NCI-H187 treated with DMSO at 0.1 percent for 48 hours (cell line): Measurements from ENCODE around the gene PRMT7.

Experiments
- DNase-seq: peaks from one replicate; lab custom pipeline; 2025; lab: John Stamatoyannopoulos, UW

The PRMT7 gene

GRCh38 chr16:68396481-68396880 lies 85.7 kb downstream of the PRMT7 start:
- no peak for DNase-seq

- no peak for DNase-seq
Measured at GRCh38 chr16:68397710-68398201, 86.9 kb downstream of the PRMT7 start.

DNA sequence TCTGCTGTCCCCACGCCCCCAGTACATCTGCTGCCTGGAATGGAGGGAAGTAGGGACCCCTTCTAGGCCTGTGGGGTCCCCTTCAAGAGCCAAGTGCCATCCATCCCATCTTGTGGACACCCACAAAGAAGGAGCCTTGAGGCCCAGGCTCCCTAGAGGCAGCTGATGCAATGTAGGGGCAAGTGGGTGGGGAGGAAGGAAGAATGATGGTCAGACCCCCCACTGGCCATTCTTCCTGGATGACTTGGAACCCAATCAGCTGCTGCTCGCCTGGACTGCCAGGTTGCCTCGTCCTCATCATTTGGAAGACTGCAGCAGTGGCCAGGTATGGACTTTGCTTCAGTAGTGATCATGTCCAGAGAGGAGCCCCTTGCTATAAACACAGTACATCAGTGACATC lies 88.6 kb downstream of the PRMT7 start:
- no peak for DNase-seq

- DNase-seq = no peak
Measured at GRCh38 chr16:68400083-68400923, 89.5 kb downstream of the PRMT7 start.

GRCh38 chr16:68400924-68401460 lies 90.2 kb downstream of the PRMT7 start:
- DNase-seq = no peak

DNA sequence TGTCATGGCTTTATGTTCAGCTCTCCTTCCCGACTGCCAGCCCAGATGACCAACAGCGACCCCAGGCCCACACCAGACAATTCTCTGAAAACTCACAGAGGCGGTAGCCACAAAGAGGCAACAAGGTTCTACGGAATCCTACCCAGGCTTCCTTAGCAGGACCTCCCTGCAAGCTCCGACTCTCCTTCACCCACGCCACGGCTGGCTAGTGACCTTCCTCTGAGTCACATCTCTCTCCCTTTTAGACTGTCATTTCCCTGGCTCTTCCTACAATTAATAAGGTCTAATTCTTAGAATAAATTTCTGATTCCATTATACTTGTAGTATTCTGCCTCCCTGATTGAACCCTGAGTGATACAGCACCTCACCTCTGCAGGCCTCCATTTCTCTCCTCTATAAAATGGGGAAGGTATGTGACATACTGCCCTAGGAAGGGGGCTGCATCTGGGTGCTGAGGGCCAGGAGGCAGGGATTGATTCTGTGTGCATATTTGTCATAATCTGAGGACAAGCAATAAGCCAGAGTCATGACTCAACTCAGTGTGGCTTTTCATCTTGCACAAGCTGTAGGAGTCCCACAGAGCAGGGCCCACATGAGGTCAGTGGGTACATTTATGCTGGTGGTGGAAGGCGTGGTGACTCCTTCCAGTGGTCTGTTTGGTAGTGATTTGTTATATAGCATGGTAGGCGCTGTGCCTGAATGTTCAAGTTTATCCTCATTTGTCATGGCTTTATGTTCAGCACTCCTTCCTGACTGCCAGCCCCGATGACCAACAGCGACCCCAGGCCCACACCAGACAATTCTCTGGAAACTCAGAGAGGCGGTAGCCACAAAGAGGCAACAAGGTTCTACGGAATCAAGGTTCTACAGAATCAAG lies 91.3 kb downstream of the PRMT7 start:
- DNase-seq = no peak

DNA sequence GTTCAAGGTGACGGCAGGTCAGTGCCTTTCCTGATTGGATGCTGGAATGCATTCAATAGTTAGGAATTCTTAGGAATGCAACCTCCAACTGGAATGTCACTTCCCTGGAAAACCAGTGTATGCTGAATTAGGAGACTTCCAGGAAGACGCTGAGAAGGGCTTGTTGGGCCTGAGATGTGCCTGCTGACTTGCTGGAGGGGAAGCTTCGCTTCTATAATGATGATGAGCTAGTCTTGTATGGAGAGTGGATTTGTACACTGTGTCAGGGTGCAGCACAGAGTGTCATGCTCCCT lies 91.9 kb downstream of the PRMT7 start:
- no peak for DNase-seq

- no peak for DNase-seq
Measured at GRCh38 chr16:68403177-68403576, 92.4 kb downstream of the PRMT7 start.

- no peak for DNase-seq
Measured at GRCh38 chr16:68403704-68404103, 92.9 kb downstream of the PRMT7 start.

- DNase-seq = no peak
Measured at GRCh38 chr16:68404736-68405345, 94.0 kb downstream of the PRMT7 start.

- no peak for DNase-seq
Measured at GRCh38 chr16:68406458-68407152, 95.8 kb downstream of the PRMT7 start.
